ENCODE data around the gene SCRG1.

DNA sequence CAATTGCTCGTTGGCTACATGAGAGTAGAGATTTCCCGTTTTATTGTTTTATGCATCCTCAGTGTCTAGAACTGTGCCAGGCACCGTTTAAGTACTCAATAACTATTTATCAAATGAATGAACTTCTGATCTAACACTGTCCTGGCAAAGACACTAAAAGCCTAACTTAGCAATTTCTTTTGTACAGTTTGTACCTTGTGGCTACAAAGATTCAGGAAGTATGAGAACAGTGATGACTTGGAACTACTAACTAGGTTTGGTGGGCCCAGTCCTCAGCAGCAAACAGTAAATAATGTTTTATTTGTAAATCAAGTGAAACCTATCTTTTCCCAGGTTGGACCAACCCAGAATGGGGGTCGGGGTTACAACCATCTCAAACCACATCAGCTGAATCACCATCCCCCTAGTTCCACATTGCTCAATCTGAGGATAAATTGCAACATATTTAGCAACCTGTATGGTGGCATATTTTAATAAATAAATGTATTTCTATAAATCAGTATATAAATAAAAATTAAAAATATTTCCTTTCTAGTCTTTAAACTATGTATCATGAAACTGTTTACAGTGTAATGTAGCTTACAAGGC, 12.3 kb upstream of the SCRG1 start:
- TF ChIP-seq, protein P1, sequence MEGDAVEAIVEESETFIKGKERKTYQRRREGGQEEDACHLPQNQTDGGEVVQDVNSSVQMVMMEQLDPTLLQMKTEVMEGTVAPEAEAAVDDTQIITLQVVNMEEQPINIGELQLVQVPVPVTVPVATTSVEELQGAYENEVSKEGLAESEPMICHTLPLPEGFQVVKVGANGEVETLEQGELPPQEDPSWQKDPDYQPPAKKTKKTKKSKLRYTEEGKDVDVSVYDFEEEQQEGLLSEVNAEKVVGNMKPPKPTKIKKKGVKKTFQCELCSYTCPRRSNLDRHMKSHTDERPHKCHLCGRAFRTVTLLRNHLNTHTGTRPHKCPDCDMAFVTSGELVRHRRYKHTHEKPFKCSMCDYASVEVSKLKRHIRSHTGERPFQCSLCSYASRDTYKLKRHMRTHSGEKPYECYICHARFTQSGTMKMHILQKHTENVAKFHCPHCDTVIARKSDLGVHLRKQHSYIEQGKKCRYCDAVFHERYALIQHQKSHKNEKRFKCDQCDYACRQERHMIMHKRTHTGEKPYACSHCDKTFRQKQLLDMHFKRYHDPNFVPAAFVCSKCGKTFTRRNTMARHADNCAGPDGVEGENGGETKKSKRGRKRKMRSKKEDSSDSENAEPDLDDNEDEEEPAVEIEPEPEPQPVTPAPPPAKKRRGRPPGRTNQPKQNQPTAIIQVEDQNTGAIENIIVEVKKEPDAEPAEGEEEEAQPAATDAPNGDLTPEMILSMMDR (IDR thresholded peaks at IDR 0.05; ENCODE audit: low read depth, low read length), result no peak
- TF ChIP-seq EZH2phosphoT487 (IDR thresholded peaks at IDR 0.05; ENCODE audit: low read depth), result no peak

Data from OCI-LY3 (cell line).